SK-N-SH (cell line): ENCODE measurements around the gene NUP43. TPM values are rescaled to one million over a fixed set of nuclear protein-coding genes. Genes with fewer than 3 reads are reported as not detected.

Experiments used
- CTCF ChIA-PET: fragments of 300-600, 350-600 bp; formaldehyde crosslinking; extraction: SDS; loops from one replicate; lab custom pipeline; 2021; lab: Yijun Ruan, JAX
- POLR2A ChIA-PET: fragments of 350-600 bp; sonication (Branson Sonifier 250); formaldehyde crosslinking; extraction: SDS; loops from one replicate; lab custom pipeline; 2020; ENCODE audit warnings: antibody characterized with exemption, inconsistent platforms; lab: Yijun Ruan, JAX
- DNase-seq: peaks from one replicate; pipeline ENCODE4 v3.0.0; 2012
- H2AFZ ChIP-seq: fragments of 200-600 bp; sonication (generic); 2 replicates; pipeline ENCODE4 v1.8.1; 2016; ENCODE audit warnings: antibody characterized with exemption, mild to moderate bottlenecking, low read depth
- H3F3A ChIP-seq: fragments of 200-600 bp; sonication (generic); replicated peaks from 2 replicates; pipeline ENCODE3; 2016; ENCODE audit warnings: antibody characterized with exemption, mild to moderate bottlenecking; ENCODE audit not compliant: insufficient read depth
- H3K27ac ChIP-seq, 2 experiments: fragments of 200-500 bp in 1 of 2; fragments of 200-600 bp in 1 of 2; sonication (Bioruptor generic) in 1 of 2; sonication (generic), shearing (Covaris generic) in 1 of 2; 2 replicates each; pipeline versions ENCODE4 v1.5.1 to v1.6.1; 2014 to 2016; ENCODE audit warnings: low read depth in 2 of 2, inconsistent platforms in 1 of 2, low read length in 1 of 2, mild to moderate bottlenecking in 1 of 2, mixed read lengths in 1 of 2
- H3K27me3 ChIP-seq: fragments of 200-600 bp; sonication (generic), shearing (Covaris generic); 2 replicates; pipeline ENCODE4 v1.6.1; 2016; ENCODE audit warnings: mixed run types; ENCODE audit not compliant: insufficient read depth
- H3K36me3 ChIP-seq, 2 experiments: fragments of 200-500 bp in 1 of 2; fragments of 200-600 bp in 1 of 2; sonication (Bioruptor generic) in 1 of 2; sonication (generic) in 1 of 2; replicated peaks in 1 of 2; 2 replicates each; pipeline versions ENCODE3 to v1.5.1; 2014 to 2016; ENCODE audit warnings: low read length in 1 of 2, mild to moderate bottlenecking in 1 of 2; ENCODE audit not compliant: insufficient read depth in 2 of 2, control insufficient read depth in 1 of 2
- H3K4me1 ChIP-seq, 2 experiments: fragments of 200-500 bp in 1 of 2; fragments of 200-600 bp in 1 of 2; sonication (Bioruptor generic) in 1 of 2; sonication (generic), shearing (Covaris generic) in 1 of 2; 2 replicates each; pipeline versions ENCODE4 v1.5.1 to v1.6.1; 2014 to 2016; ENCODE audit warnings: low read depth in 1 of 2, low read length in 1 of 2, mixed run types in 1 of 2; ENCODE audit not compliant: insufficient read depth in 2 of 2, control insufficient read depth in 1 of 2
- H3K4me2 ChIP-seq: fragments of 200-600 bp; sonication (generic), shearing (Covaris generic); 2 replicates; pipeline ENCODE4 v1.6.1; 2017; ENCODE audit warnings: mixed run types
- H3K4me3 ChIP-seq, 2 experiments: fragments of 200-500 bp in 1 of 2; fragments of 200-600 bp in 1 of 2; sonication (Bioruptor generic) in 1 of 2; sonication (generic), shearing (Covaris generic) in 1 of 2; 2 replicates each; pipeline versions ENCODE4 v1.5.1 to v1.8.1; 2014 to 2016; ENCODE audit warnings: low read depth in 2 of 2, inconsistent platforms in 1 of 2, low read length in 1 of 2, mild to moderate bottlenecking in 1 of 2, mixed read lengths in 1 of 2, moderate library complexity in 1 of 2
- H3K79me2 ChIP-seq: fragments of 200-600 bp; sonication (generic); 2 replicates; pipeline ENCODE4 v1.8.1; 2017; ENCODE audit warnings: mild to moderate bottlenecking; ENCODE audit not compliant: insufficient read depth
- H3K9ac ChIP-seq: fragments of 200-600 bp; sonication (generic); 2 replicates; pipeline ENCODE4 v1.6.1; 2017; ENCODE audit warnings: mixed run types
- H3K9me2 ChIP-seq: fragments of 200-600 bp; sonication (generic); 2 replicates; pipeline ENCODE4 v1.6.1; 2017; ENCODE audit warnings: mixed run types
- H3K9me3 ChIP-seq: fragments of 200-600 bp; sonication (generic); 2 replicates; pipeline ENCODE4 v1.6.1; 2017; ENCODE audit warnings: mixed run types, mild to moderate bottlenecking, moderate library complexity
- H4K20me1 ChIP-seq: fragments of 200-600 bp; sonication (generic); 2 replicates; pipeline ENCODE4 v1.6.1; 2017; ENCODE audit warnings: mild to moderate bottlenecking, mixed run types; ENCODE audit not compliant: insufficient read depth
- CHD2 ChIP-seq: fragments of 150-350 bp; IDR thresholded peaks from 2 replicates; pipeline ENCODE4 v1.6.1; 2018; ENCODE audit warnings: low read length; ENCODE audit not compliant: partially characterized antibody
- ELF1 ChIP-seq: IDR thresholded peaks from 2 replicates; pipeline ENCODE4 v1.4.0; 2012
- EZH2phosphoT487 ChIP-seq: fragments of 200-600 bp; sonication (generic); IDR thresholded peaks from 2 replicates; pipeline ENCODE4 v1.6.1; 2017; ENCODE audit warnings: low read depth, mixed run types, mild to moderate bottlenecking, antibody characterized with exemption, moderate library complexity, borderline replicate concordance
- FOXM1 ChIP-seq: IDR thresholded peaks from 2 replicates; pipeline ENCODE4 v1.4.0; 2012; ENCODE audit warnings: low read depth, mild to moderate bottlenecking
- GABPA ChIP-seq: IDR thresholded peaks from 2 replicates; pipeline ENCODE4 v1.4.0; 2012; ENCODE audit warnings: low read depth, mild to moderate bottlenecking
- GATA2 ChIP-seq: sonication (generic); formaldehyde crosslinking; IDR thresholded peaks from 2 replicates; pipeline ENCODE4 v1.5.0; 2020; ENCODE audit warnings: mild to moderate bottlenecking, missing genetic modification reagents
- JUND ChIP-seq: IDR thresholded peaks from 2 replicates; pipeline ENCODE4 v1.4.0; 2012
- MAX ChIP-seq: IDR thresholded peaks from 2 replicates; pipeline ENCODE4 v1.4.0; 2012; ENCODE audit warnings: low read depth
- NFIC ChIP-seq: IDR thresholded peaks from 2 replicates; pipeline ENCODE4 v1.4.0; 2012; ENCODE audit warnings: borderline replicate concordance
- PBX3 ChIP-seq: IDR thresholded peaks from 2 replicates; pipeline ENCODE4; 2012
- POLR2AphosphoS5 ChIP-seq: IDR thresholded peaks from 2 replicates; pipeline ENCODE4 v1.6.1; 2012; ENCODE audit warnings: low read depth, low read length
- RAD21 ChIP-seq: IDR thresholded peaks from 2 replicates; pipeline ENCODE4 v1.6.1; 2012; ENCODE audit warnings: mild to moderate bottlenecking, low read length
- RFX5 ChIP-seq: IDR thresholded peaks from 2 replicates; pipeline ENCODE4 v1.6.1; 2012; ENCODE audit warnings: mild to moderate bottlenecking, improper control_type of control experiment, low read length
- SIN3A ChIP-seq: IDR thresholded peaks from 2 replicates; pipeline ENCODE4 v1.6.1; 2012; ENCODE audit warnings: low read depth, mild to moderate bottlenecking, low read length, moderate library complexity, borderline replicate concordance
- SMC3 ChIP-seq: IDR thresholded peaks from 2 replicates; pipeline ENCODE4 v1.6.1; 2012; ENCODE audit warnings: low read depth, low read length, improper control_type of control experiment
- TCF12 ChIP-seq: IDR thresholded peaks from 2 replicates; pipeline ENCODE4 v1.4.0; 2012
- TEAD4 ChIP-seq: IDR thresholded peaks from 2 replicates; pipeline ENCODE4 v1.4.0; 2012; ENCODE audit warnings: mild to moderate bottlenecking, borderline replicate concordance; ENCODE audit not compliant: insufficient read depth
- WGBS: methylation state at CpG from one replicate; pipeline ENCODE4 v1.1.6; 2017; ENCODE audit warnings: low lambda C conversion rate; 5-methylcytosine and 5-hydroxymethylcytosine counted together
- polyA plus RNA-seq, 3 experiments: library from polyadenylated mRNA; depleted of rRNA; stranded (reverse); fragments of >200 nt; gene quantifications; 2 replicates each; pipeline ENCODE4 v1.2.3, GENCODE V29; 2012
- TF ChIP-seq, protein P1 (sequence below): fragments of 150-350 bp; IDR thresholded peaks from 2 replicates; pipeline ENCODE4 v1.6.1; 2016; ENCODE audit warnings: mild to moderate bottlenecking, low read depth, low read length
- TF ChIP-seq, protein P2 (sequence below): fragments of 150-350 bp; IDR thresholded peaks from 2 replicates; pipeline ENCODE4 v1.6.1; 2017; ENCODE audit warnings: antibody characterized with exemption, low read length, low read depth, borderline replicate concordance

NUP43 gene
- polyA plus RNA-seq, 1 of the 3 experiments (the other 2 are of a cell fraction): 10.1 TPM

GRCh38 chr6:149781715-149782114 lies 35.4 kb upstream of the NUP43 start:
- Histone ChIP-seq H4K20me1 (no peaks in the 10 kb centered on the region), H3K4me2 (no peak overlapping the region), H3K27me3 (no peaks in the 10 kb centered on the region), H3K9me3 (no peaks in the 10 kb centered on the region), H3K9me2 (no peaks in the 10 kb centered on the region), H3K27ac (no peak overlapping the region), H2AFZ (no peak overlapping the region), H3K9ac (no peak overlapping the region), H3K36me3 (peaks cover 3 to 24% of the 10 kb centered on the region in 2 experiments), H3K4me1 (no peaks in the 10 kb centered on the region), H3F3A (no peaks in the 10 kb centered on the region), H3K79me2 (peaks cover 27% of the 10 kb centered on the region), H3K4me3 (no peak overlapping the region)
- DNase-seq: no peak
- TF ChIP-seq JUND: no peak
- POLR2A ChIA-PET: no interaction called here
- CTCF ChIA-PET: no interaction called here

DNA sequence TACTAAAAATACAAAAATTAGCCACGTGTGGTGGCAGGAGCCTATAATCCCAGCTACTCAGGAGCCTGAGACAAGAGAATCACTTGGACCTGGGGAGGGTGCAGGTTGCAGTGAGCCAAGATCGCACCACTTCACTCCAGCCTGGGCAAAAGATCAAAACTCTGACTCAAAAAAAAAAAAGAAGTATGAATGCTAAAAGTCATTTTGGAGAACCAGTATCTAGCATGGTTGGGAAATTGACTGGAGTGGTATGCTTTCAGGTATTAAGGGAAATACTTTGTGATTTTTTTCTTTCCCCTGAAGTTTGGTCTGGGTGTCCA lies 33.3 kb upstream of the NUP43 start:
- H4K20me1 ChIP-seq: no peaks in the 10 kb centered on the region
- H2AFZ ChIP-seq: no peak overlapping the region
- no peaks in the 10 kb centered on the region for H3F3A ChIP-seq
- H3K9me2 ChIP-seq: no peaks in the 10 kb centered on the region
- ChIA-PET CTCF (no interaction called here), POLR2A (interaction anchor here (0.6 kb wide), 1 partner anchor 10 kb away, joined by 3 read pairs; no protein-coding TSS in a partner anchor)
- TF ChIP-seq, protein P1, sequence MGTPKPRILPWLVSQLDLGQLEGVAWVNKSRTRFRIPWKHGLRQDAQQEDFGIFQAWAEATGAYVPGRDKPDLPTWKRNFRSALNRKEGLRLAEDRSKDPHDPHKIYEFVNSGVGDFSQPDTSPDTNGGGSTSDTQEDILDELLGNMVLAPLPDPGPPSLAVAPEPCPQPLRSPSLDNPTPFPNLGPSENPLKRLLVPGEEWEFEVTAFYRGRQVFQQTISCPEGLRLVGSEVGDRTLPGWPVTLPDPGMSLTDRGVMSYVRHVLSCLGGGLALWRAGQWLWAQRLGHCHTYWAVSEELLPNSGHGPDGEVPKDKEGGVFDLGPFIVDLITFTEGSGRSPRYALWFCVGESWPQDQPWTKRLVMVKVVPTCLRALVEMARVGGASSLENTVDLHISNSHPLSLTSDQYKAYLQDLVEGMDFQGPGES: no peak
- no peak for TF ChIP-seq SMC3
- no peak for TF ChIP-seq TEAD4
- TF ChIP-seq NFIC: no peak
- no peak for TF ChIP-seq RFX5
- no peak for TF ChIP-seq SIN3A
- no peak for TF ChIP-seq POLR2AphosphoS5
- TF ChIP-seq FOXM1: no peak
- no peak for TF ChIP-seq GATA2 (CRISPR knock-in tag)
- no peak for TF ChIP-seq GABPA
- no peak for TF ChIP-seq ELF1
- TF ChIP-seq JUND: no peak
- no peak for TF ChIP-seq RAD21
- TF ChIP-seq, protein P2, sequence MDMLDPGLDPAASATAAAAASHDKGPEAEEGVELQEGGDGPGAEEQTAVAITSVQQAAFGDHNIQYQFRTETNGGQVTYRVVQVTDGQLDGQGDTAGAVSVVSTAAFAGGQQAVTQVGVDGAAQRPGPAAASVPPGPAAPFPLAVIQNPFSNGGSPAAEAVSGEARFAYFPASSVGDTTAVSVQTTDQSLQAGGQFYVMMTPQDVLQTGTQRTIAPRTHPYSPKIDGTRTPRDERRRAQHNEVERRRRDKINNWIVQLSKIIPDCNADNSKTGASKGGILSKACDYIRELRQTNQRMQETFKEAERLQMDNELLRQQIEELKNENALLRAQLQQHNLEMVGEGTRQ: no peak
- TF ChIP-seq EZH2phosphoT487: no peak
- no peak for TF ChIP-seq PBX3
- TF ChIP-seq CHD2: no peak
- TF ChIP-seq TCF12: no peak
- no peak for TF ChIP-seq MAX
- peaks cover 3 to 35% of the 10 kb centered on the region in 2 experiments for H3K36me3 ChIP-seq
- H3K4me2 ChIP-seq: no peak overlapping the region
- H3K9ac ChIP-seq: no peak overlapping the region
- H3K27me3 ChIP-seq: no peaks in the 10 kb centered on the region
- no peaks in the 10 kb centered on the region for H3K4me1 ChIP-seq
- no peak for DNase-seq
- WGBS: 52% methylated on average over 2 of the region's 2 CpGs
- H3K9me3 ChIP-seq: no peaks in the 10 kb centered on the region
- H3K27ac ChIP-seq: no peak overlapping the region
- peaks cover 31% of the 10 kb centered on the region for H3K79me2 ChIP-seq
- no peak overlapping the region for H3K4me3 ChIP-seq
